Central memory CD8-positive, alpha-beta T cell (primary cell): ENCODE measurements around the gene SEPTIN1.
A peak's percentile ranks its signal among the peaks of the same experiment; 100 is the strongest.

Source experiments
- ATAC-seq: fragments of 150-1000 bp; cut with Tn5 transposase; replicated peaks from 2 replicates; pipeline ENCODE4 v1.10.0; 2022; ENCODE audit warnings: mild to moderate bottlenecking, moderate FRiP score, moderate number of reproducible peaks; ENCODE audit not compliant: poor library complexity, severe bottlenecking; ENCODE audit errors: extremely low read depth
- DNase-seq, 2 donors: peaks; one replicate each; pipeline ENCODE4 v3.0.0; 2021; ENCODE audit warnings: low spot score in 2 of 2
- H3K27ac Mint-ChIP-seq: one replicate; pipeline ENCODE4 v1.8.0; 2022; ENCODE audit warnings: low read depth, mild to moderate bottlenecking, moderate library complexity, mixed read lengths
- H3K27me3 Mint-ChIP-seq: one replicate; pipeline ENCODE4 v1.8.0; 2022; ENCODE audit warnings: mixed read lengths
- H3K36me3 Mint-ChIP-seq: one replicate; pipeline ENCODE4 v1.8.0; 2022; ENCODE audit warnings: mild to moderate bottlenecking, moderate library complexity, mixed read lengths; ENCODE audit not compliant: insufficient read depth
- H3K4me1 Mint-ChIP-seq: one replicate; pipeline ENCODE4 v1.8.0; 2022; ENCODE audit warnings: mixed read lengths
- H3K4me3 Mint-ChIP-seq: one replicate; pipeline ENCODE4 v1.8.0; 2022; ENCODE audit warnings: mild to moderate bottlenecking, moderate library complexity, mixed read lengths
- H3K9me3 Mint-ChIP-seq: one replicate; pipeline ENCODE4 v1.8.0; 2022; ENCODE audit warnings: mixed read lengths

SEPTIN1 gene

DNA sequence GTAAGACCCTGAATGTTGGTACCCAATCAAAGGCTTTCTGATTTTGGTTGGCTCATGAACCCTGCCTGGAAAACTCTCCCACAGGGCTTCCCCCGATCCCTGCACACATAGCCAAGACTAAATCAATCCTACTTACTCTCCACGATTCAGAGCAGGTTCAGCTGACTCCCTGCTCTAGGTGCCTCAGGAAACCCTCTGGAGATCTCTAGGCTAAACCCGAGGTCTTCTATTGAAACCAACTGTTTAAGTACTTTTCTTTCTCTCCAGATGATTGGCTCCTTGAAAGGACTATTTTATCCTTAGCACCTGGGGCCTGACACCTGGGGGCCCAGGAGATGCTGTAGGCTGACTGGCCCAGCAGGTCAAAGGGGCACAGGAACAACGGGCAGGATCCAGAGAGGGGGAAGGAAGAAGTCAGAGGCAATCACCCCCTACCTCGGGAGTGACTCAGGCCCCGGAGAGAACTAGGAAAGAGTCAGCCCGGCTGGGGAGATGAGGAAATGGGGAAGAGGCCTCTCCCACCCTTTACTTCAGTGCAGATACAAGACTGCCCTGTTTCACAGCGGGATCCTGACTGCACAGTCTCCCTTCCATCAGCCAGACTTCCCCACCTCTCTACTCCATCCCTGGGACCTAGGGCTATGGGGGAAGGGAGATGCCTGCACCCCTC, 14.1 kb downstream of the SEPTIN1 start:
- ATAC-seq: no peak
- Mint-ChIP-seq H3K4me1 (peaks cover 55% of the 10 kb centered on the region), H3K27me3 (no peaks in the 10 kb centered on the region), H3K36me3 (peaks cover 20% of the 10 kb centered on the region), H3K27ac (peak overlapping the region; percentile 68), H3K4me3 (peak overlapping the region; percentile 80), H3K9me3 (no peaks in the 10 kb centered on the region)
- no peak for DNase-seq

- Mint-ChIP-seq H3K9me3 (no peaks in the 10 kb centered on the region), H3K27ac (peak overlapping the region; percentile 36), H3K4me1 (peaks cover 55% of the 10 kb centered on the region), H3K36me3 (peaks cover 23% of the 10 kb centered on the region), H3K4me3 (peak overlapping the region; percentile 80), H3K27me3 (no peaks in the 10 kb centered on the region)
- ATAC-seq (no peak), DNase-seq (no peak)
These were observed 14.9 kb downstream of the SEPTIN1 start for GRCh38 chr16:30367349-30368009.

GRCh38 chr16:30366511-30366910, 15.8 kb downstream of the SEPTIN1 start:
- Mint-ChIP-seq H3K36me3 (peaks cover 25% of the 10 kb centered on the region), H3K27ac (peak overlapping the region; percentile 36), H3K4me1 (peaks cover 52% of the 10 kb centered on the region), H3K4me3 (peak overlapping the region; percentile 80), H3K9me3 (no peaks in the 10 kb centered on the region), H3K27me3 (no peaks in the 10 kb centered on the region)
- ATAC-seq: no peak
- DNase-seq: no peak

DNA sequence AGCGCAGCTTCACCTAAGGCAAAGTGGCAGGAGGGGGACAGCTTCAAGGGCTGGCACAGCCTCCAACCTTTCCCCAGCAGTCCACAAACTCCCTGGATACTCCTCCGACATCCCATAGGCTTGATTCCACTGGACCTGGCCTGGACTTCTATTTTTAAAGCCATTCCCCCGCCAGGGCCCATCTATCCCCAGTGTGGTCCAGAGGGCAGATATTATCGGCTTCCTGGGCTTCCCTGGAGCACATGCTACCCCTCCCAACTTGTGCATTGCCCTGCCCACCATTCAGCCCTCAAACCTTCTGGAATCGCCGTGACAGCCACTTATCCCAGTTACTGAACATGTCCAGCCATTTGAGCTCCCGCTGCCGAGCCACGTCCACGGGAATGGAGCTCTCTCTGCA, 17.2 kb downstream of the SEPTIN1 start:
- Mint-ChIP-seq H3K9me3 (no peaks in the 10 kb centered on the region), H3K4me1 (peaks cover 46% of the 10 kb centered on the region), H3K27ac (no peak overlapping the region), H3K36me3 (peaks cover 22% of the 10 kb centered on the region), H3K27me3 (no peaks in the 10 kb centered on the region), H3K4me3 (no peak overlapping the region)
- no peak for ATAC-seq
- no peak for DNase-seq

DNA sequence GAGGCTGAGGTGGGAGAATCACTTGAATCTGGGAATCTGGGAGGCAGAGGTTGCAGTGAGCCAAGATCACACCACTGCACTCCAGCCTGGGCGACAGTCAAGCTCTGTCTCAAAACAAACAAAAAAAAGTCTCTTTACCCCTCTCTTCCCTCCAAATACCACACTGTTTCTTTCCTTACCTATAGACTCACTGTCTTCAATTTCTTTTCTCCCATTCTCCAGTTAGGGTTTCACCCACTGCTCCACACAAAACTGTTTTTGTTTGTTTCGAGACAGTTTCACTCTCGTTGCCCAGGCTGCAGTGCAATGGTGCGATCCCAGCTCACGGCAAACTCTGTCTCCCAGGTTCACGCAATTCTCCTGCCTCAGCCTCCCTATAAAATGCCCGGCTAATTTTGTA, 21.2 kb downstream of the SEPTIN1 start:
- Mint-ChIP-seq H3K36me3 (peaks cover 28% of the 10 kb centered on the region), H3K27ac (no peak overlapping the region)
- no peak for ATAC-seq

GRCh38 chr16:30359871-30360170, 22.5 kb downstream of the SEPTIN1 start:
- Mint-ChIP-seq H3K27ac (no peak overlapping the region), H3K9me3 (no peaks in the 10 kb centered on the region), H3K4me1 (peaks cover 34% of the 10 kb centered on the region), H3K36me3 (peaks cover 27% of the 10 kb centered on the region), H3K4me3 (no peak overlapping the region), H3K27me3 (no peaks in the 10 kb centered on the region)
- ATAC-seq (no peak), DNase-seq (no peak)

More for the DNA sequence above, 21.2 kb downstream of the SEPTIN1 start:
- no peak for DNase-seq
- no peaks in the 10 kb centered on the region for H3K9me3 Mint-ChIP-seq
- peaks cover 26% of the 10 kb centered on the region for H3K4me1 Mint-ChIP-seq
- H3K4me3 Mint-ChIP-seq: no peak overlapping the region
- no peaks in the 10 kb centered on the region for H3K27me3 Mint-ChIP-seq

DNA sequence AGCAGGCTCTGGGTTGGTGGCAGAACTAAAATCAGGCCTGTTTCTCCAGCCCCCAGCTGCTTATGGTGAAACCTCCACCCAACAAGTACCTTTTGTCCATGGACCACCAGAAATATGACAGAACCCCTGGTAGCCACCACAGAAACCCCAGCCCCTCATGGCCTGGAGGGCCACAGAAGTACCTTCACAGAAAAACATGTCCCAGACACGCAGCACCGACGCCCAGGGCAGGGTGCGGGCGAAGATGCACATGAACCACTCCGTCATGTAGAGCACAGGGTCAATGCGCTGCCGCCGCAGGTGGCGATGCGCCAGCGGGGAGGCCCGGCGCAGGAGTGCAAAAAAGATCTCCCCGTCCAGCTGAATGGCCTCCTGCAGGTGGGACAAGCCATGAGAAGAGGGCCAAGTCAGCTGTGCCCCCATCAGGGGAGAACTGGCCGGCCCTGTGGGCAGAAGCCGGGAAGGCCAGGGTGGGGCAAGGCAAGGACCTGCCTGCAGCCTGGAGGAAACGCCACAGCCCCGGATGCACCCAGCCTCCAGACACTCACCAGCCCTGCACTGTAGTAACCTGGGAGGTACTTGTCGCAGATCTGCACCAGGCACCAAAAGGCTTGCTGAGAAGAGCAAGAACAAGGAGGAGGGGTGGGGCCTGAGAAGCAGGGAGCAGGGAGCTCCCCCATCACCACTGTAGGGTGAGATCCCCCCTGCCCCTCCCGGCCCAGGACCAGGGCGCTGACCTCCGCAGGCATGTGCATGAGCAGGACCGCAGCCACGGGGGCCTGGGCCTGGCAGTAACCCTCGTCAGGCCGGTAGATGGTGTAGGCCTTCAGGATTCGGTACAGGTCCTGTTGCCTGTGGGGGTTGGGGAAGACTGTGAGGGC, 23.1 kb downstream of the SEPTIN1 start:
- Mint-ChIP-seq H3K27ac (no peak overlapping the region), H3K36me3 (peaks cover 31% of the 10 kb centered on the region), H3K4me3 (no peak overlapping the region), H3K27me3 (no peaks in the 10 kb centered on the region), H3K4me1 (peaks cover 40% of the 10 kb centered on the region), H3K9me3 (no peaks in the 10 kb centered on the region)
- DNase-seq (no peak), ATAC-seq (no peak)

GRCh38 chr16:30358577-30358936, 23.8 kb downstream of the SEPTIN1 start:
- Mint-ChIP-seq H3K4me1 (peaks cover 45% of the 10 kb centered on the region), H3K4me3 (no peak overlapping the region), H3K27me3 (no peaks in the 10 kb centered on the region), H3K9me3 (no peaks in the 10 kb centered on the region), H3K36me3 (peaks cover 33% of the 10 kb centered on the region), H3K27ac (no peak overlapping the region)
- DNase-seq: no peak
- no peak for ATAC-seq

DNA sequence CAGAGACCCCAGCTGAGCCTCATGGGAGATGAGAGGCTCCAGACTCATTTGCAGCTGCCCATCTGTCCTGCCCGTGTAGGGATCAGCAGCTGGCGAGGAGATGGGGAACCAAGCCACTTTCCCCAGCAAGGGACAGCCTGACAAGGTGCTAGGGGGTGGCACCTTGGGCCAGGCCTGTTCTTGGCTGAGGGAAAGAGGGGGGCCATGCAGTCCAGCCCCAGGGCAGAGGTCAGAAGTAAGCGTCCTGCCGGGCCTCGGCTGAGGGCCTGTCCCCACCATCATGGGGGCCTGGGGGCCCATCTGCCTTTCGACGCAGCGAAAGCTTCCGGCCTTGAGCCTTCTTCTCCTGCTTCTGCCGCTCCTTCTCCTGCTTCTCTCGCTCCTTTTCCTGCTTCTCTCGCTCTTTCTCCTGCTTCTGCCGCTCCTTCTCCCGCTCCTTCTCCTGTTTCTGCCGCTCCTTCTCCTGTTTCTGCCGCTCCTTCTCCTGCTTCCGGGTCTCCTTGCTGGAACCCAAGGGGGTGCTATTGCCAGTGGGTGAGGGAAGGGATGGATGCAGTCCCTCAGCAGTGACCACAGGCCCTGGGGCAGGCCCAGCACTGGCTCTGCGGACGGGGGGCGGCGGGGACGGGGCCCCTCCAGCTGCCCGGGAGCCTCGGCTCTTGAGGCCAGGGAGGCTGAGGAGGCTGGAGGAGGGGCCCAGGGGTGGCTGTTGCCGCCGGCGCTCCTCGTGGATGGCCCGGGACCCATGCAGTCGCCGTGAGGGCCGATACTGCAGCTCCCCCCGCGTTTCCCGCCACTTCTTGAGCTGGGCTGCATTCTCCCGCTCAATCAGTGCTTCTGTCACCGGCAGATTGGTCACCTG, 24.4 kb downstream of the SEPTIN1 start:
- Mint-ChIP-seq H3K4me1 (peaks cover 46% of the 10 kb centered on the region), H3K27ac (no peak overlapping the region), H3K4me3 (no peak overlapping the region), H3K27me3 (no peaks in the 10 kb centered on the region), H3K9me3 (no peaks in the 10 kb centered on the region), H3K36me3 (peaks cover 32% of the 10 kb centered on the region)
- ATAC-seq: no peak
- DNase-seq: no peak

DNA sequence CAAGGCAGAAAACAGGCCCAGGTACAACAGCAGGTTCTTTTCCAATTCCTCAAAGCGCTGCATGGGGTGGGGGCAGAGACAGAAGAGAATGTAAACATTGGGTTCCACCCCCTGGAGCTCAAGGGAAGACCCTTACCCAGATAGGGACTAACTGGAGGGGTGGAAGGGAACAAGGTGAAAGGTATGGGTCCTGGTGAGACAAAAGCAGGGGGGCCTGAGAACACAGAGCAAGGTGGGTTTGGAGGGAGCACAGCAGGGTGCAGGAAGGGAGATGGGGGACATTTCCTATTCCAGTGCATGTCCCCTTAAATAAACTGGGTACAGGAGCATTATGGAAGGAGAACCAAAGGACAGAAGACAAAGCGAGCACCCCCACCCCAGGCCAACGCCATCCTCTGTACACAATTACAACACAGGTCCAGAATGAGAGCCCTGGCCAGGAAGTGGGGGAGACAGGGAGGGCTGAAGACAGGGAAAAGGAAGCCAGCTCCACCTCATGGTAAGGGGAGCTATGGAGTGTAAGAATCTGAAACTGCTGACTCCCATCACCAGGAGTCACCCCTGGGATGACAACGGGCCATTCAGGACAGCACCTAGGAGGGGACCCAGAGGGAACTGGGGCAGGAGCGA, 25.2 kb downstream of the SEPTIN1 start:
- H3K27ac Mint-ChIP-seq: no peak overlapping the region
- no peak for ATAC-seq
- peaks cover 33% of the 10 kb centered on the region for H3K36me3 Mint-ChIP-seq
- H3K4me3 Mint-ChIP-seq: no peak overlapping the region
- no peaks in the 10 kb centered on the region for H3K27me3 Mint-ChIP-seq
- H3K4me1 Mint-ChIP-seq: peaks cover 44% of the 10 kb centered on the region
- no peak for DNase-seq
- H3K9me3 Mint-ChIP-seq: no peaks in the 10 kb centered on the region

- ATAC-seq (no peak), DNase-seq (no peak)
- Mint-ChIP-seq H3K36me3 (peaks cover 35% of the 10 kb centered on the region), H3K27me3 (no peaks in the 10 kb centered on the region), H3K4me1 (peaks cover 48% of the 10 kb centered on the region), H3K27ac (peak overlapping the region; percentile 97), H3K9me3 (no peaks in the 10 kb centered on the region), H3K4me3 (peak overlapping the region; percentile 97)
These were observed 25.8 kb downstream of the SEPTIN1 start for GRCh38 chr16:30356401-30357084.
